ENCODE data around the gene TRIM63. TPM values are rescaled to one million over a fixed set of nuclear protein-coding genes. Genes with fewer than 3 reads are reported as not detected.
"Not testable (repeated sequence)": the region's sequence is repeated elsewhere in the genome, so short reads cannot be mapped to it uniquely, and the experiment has no call there.

TRIM63 gene
- total RNA-seq, 1 experiment from 2014 or later: not detected

DNA sequence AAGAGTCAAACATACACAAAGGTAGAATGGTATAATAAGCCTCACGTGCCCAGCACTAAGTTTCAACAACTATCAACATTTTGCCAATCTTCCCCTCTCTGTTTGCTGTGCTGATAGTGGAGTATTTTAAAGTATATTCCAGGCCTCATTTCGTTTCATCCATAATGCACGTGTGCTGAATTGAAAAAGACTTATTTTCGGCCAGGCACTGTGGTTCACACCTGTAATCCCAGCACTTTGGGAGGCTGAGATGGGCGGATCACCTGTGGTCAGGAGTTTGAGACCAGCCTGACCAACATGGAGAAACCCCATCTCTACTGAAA is 37.8 kb upstream of the TRIM63 start:
- BruUV-seq (replicated peaks); DNase-seq (ENCODE audit: low read depth, low spot score); H3K4me1 ChIP-seq (ENCODE audit: control insufficient read depth, insufficient read depth, low read length); H3K36me3 ChIP-seq (ENCODE audit: control insufficient read depth, insufficient read depth, low read length); in situ Hi-C loops (cut with HindIII; ENCODE audit: low pct_unique_long_range_greater_than_20kb, low sequenced_read_pairs); H3K9me3 ChIP-seq (ENCODE audit: control insufficient read depth, insufficient read depth, low read depth, low read length); H3K27ac ChIP-seq (ENCODE audit: low read length); POLR2A ChIA-PET; H3K27me3 ChIP-seq (ENCODE audit: control insufficient read depth, insufficient read depth, low read length); H3K4me3 ChIP-seq (ENCODE audit: low read depth in 2 of 2, low read length in 2 of 2): not testable (repeated sequence)
- intact Hi-C loops (cut with micrococcal nuclease; ENCODE audit: unreplicated experiment): loop anchor here (1.0 kb wide), 1 partner anchor 40 kb away; no protein-coding TSS in a partner anchor
- TF ChIP-seq CTCF (IDR thresholded peaks at IDR 0.05): peak; percentile 64
- CTCF ChIA-PET: interaction anchor here (0.7 to 1.0 kb wide), 3 partner anchors 39 to 214 kb away, joined by 4 read pairs; no protein-coding TSS in a partner anchor
- peak; percentile 26; the same call in 1 of the 2 replicates for ATAC-seq

- Histone ChIP-seq H3K27me3 (ENCODE audit: control insufficient read depth, insufficient read depth, low read length) (no peaks in the 10 kb centered on the region), H3K4me3 (ENCODE audit: low read depth in 2 of 2, low read length in 2 of 2) (no peak overlapping the region), H3K36me3 (ENCODE audit: control insufficient read depth, insufficient read depth, low read length) (no peaks in the 10 kb centered on the region), H3K9me3 (ENCODE audit: control insufficient read depth, insufficient read depth, low read depth, low read length) (no peaks in the 10 kb centered on the region), H3K4me1 (ENCODE audit: control insufficient read depth, insufficient read depth, low read length) (peaks cover 4% of the 10 kb centered on the region; the same call in 1 of the 2 replicates), H3K27ac (ENCODE audit: low read length) (no peak overlapping the region)
- intact Hi-C loops (cut with micrococcal nuclease; ENCODE audit: unreplicated experiment): no loop called here
- ATAC-seq: no peak
- TF ChIP-seq POLR2AphosphoS5 (IDR thresholded peaks at IDR 0.05; ENCODE audit: low read depth, low read length): no peak
- no peak for TF ChIP-seq CTCF (IDR thresholded peaks at IDR 0.05)
- TF ChIP-seq TCF7L2 (IDR thresholded peaks at IDR 0.05; ENCODE audit: low read depth, low read length): no peak
- TF ChIP-seq REST (IDR thresholded peaks at IDR 0.05; ENCODE audit: insufficient read depth in 1 of 2, low read depth in 2 of 2, low read length in 1 of 2): no peak
- no peak for TF ChIP-seq SIN3A (IDR thresholded peaks at IDR 0.05; ENCODE audit: borderline replicate concordance, insufficient read depth, low read depth, low read length)
- ChIA-PET POLR2A (no interaction called here), CTCF (interaction anchor here (2.6 kb wide), 1 partner anchor 43 kb away, joined by 7 read pairs; no protein-coding TSS in a partner anchor)
- in situ Hi-C loops (cut with HindIII; ENCODE audit: low pct_unique_long_range_greater_than_20kb, low sequenced_read_pairs): no loop called here
- BruUV-seq (replicated peaks): no TSS peak
- DNase-seq (ENCODE audit: low read depth, low spot score): no peak
Observed at GRCh38 chr1:26102526-26102925, 35.1 kb upstream of the TRIM63 start.

All from Panc1 (cell line).